Thoracic aorta (tissue), 2 donors: Measurements from ENCODE around the gene GEMIN8. TPM values are rescaled to one million over a fixed set of nuclear protein-coding genes. Genes with fewer than 3 reads are reported as not detected.

ENCODE experiments used
- ATAC-seq: fragments of 150-250 bp; one replicate; pipeline ENCODE4 v1.8.0; 2017; ENCODE audit warnings: low read depth; ENCODE audit not compliant: insufficient number of reproducible peaks, low FRiP score
- DNase-seq: peaks from one replicate; pipeline ENCODE4 v3.0.0-alpha.2; 2020; ENCODE audit warnings: low spot score
- H3K27ac ChIP-seq, 2 donors: fragments of 200-600 bp; sonication (generic); 1 replicate in 1 of 2; 2 replicates in 1 of 2; pipeline ENCODE4 v1.5.1; 2016; ENCODE audit warnings: mild to moderate bottlenecking in 2 of 2, moderate library complexity in 2 of 2
- H3K27me3 ChIP-seq: fragments of 200-600 bp; sonication (generic); replicated peaks from 2 replicates; pipeline ENCODE4 v1.6.0; 2016; ENCODE audit warnings: mild to moderate bottlenecking; ENCODE audit not compliant: insufficient read depth
- H3K36me3 ChIP-seq: fragments of 200-600 bp; sonication (generic); one replicate; pipeline ENCODE4 v1.5.1; 2016
- H3K4me1 ChIP-seq, 2 donors: fragments of 200-600 bp; sonication (generic); 1 replicate in 1 of 2; 2 replicates in 1 of 2; pipeline versions ENCODE4 v1.5.1 to v1.6.0; 2016; ENCODE audit warnings: low read depth in 2 of 2, mild to moderate bottlenecking in 1 of 2; ENCODE audit not compliant: control insufficient read depth in 1 of 2
- H3K4me3 ChIP-seq: fragments of 200-600 bp; sonication (generic); 2 replicates; pipeline ENCODE4 v1.5.1; 2016; ENCODE audit warnings: mild to moderate bottlenecking
- H3K9me3 ChIP-seq: fragments of 200-600 bp; sonication (generic); 2 replicates; pipeline ENCODE4 v1.5.1; 2016
- total RNA-seq, 2 donors: library from RNA; depleted of rRNA; stranded (reverse); fragments of >200 nt; gene quantifications; one replicate each; pipeline versions ENCODE4 v1.1.0 to v1.2.3, GENCODE V29; 2016
- TF ChIP-seq, protein P1 (sequence below): fragments of 200-600 bp; sonication (generic); IDR thresholded peaks from one replicate; pipeline ENCODE4 v1.5.1; 2019; ENCODE audit warnings: antibody characterized with exemption

GEMIN8 gene
- total RNA-seq, 2 donors from 2014 or later: 9.8 to 23.7 TPM

DNA sequence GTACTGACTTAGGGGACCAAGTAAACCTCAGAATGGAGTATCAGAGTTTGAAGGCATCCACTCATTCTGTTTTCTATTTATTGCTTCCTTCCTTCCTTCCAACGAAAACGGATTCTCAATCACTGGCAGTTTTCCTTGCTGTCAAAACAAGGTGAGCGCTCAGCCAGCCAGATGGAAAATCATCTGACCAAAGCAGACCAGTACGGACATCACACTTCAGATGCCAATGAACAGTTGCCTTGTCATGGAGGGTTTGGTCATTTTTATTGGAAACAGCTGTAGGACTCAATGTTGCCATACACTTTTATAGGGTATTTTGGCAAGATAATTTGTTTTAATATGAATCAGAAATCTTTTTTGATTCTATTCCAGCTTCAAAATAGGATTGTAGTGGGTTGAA lies 16.6 kb downstream of the GEMIN8 start:
- DNase-seq: no peak
- ATAC-seq: no peak
- TF ChIP-seq, protein P1, sequence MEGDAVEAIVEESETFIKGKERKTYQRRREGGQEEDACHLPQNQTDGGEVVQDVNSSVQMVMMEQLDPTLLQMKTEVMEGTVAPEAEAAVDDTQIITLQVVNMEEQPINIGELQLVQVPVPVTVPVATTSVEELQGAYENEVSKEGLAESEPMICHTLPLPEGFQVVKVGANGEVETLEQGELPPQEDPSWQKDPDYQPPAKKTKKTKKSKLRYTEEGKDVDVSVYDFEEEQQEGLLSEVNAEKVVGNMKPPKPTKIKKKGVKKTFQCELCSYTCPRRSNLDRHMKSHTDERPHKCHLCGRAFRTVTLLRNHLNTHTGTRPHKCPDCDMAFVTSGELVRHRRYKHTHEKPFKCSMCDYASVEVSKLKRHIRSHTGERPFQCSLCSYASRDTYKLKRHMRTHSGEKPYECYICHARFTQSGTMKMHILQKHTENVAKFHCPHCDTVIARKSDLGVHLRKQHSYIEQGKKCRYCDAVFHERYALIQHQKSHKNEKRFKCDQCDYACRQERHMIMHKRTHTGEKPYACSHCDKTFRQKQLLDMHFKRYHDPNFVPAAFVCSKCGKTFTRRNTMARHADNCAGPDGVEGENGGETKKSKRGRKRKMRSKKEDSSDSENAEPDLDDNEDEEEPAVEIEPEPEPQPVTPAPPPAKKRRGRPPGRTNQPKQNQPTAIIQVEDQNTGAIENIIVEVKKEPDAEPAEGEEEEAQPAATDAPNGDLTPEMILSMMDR: no peak

DNA sequence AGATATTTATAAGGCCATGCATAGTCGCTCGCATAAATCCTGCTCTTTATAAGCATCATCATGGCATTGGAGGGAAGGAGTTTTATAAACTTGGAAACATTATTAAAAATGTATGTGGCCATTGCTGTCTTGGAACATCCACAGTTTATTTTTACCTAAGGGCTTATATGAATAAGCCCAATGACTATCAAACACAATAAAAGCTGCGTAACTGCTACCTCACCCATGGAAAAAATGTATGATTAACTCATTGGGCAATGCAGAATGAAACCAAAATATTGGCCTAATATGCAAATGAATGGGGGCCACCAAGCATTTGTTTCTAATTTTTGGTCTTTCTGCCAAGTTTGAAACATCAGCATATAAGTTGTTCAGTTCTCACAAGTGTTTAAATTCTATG lies 19.1 kb downstream of the GEMIN8 start:
- ATAC-seq (no peak), DNase-seq (no peak)
- Histone ChIP-seq H3K27ac (no peak overlapping the region), H3K9me3 (no peaks in the 10 kb centered on the region), H3K27me3 (no peaks in the 10 kb centered on the region), H3K4me3 (no peak overlapping the region), H3K36me3 (no peaks in the 10 kb centered on the region), H3K4me1 (peaks cover 3 to 20% of the 10 kb centered on the region in 2 donors)
- TF ChIP-seq, protein P1: no peak

More for the DNA sequence above, 16.6 kb downstream of the GEMIN8 start:
- Histone ChIP-seq H3K4me3 (no peak overlapping the region), H3K27me3 (no peaks in the 10 kb centered on the region), H3K36me3 (no peaks in the 10 kb centered on the region), H3K27ac (peak overlapping the region in 1 of 2 donors; percentile 66), H3K9me3 (no peaks in the 10 kb centered on the region), H3K4me1 (peaks cover 7 to 29% of the 10 kb centered on the region in 2 donors)

DNA sequence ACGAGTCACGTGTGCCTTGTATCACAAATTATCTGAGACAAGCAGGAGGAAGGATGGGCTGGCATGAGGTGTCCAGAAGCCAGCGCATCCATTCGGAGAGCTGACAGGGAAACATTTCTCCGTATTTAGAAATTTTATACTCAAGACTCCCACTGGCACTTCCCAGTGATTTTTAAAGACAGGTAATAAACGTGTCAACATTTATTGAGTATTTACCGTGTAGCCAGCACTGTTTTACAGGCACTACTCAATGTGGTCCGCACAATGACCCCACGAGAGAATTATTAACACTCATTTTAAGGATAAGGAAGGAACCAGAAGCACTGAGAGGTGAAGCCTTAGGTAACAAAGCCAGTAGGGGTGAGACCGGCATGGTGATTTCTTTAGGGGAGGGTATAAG lies 23.2 kb downstream of the GEMIN8 start:
- Histone ChIP-seq H3K4me3 (no peak overlapping the region), H3K36me3 (no peaks in the 10 kb centered on the region), H3K9me3 (no peaks in the 10 kb centered on the region), H3K27ac (no peak overlapping the region), H3K27me3 (no peaks in the 10 kb centered on the region), H3K4me1 (no peaks in the 10 kb centered on the region)
- no peak for ATAC-seq
- DNase-seq: no peak
- TF ChIP-seq, protein P1: no peak

DNA sequence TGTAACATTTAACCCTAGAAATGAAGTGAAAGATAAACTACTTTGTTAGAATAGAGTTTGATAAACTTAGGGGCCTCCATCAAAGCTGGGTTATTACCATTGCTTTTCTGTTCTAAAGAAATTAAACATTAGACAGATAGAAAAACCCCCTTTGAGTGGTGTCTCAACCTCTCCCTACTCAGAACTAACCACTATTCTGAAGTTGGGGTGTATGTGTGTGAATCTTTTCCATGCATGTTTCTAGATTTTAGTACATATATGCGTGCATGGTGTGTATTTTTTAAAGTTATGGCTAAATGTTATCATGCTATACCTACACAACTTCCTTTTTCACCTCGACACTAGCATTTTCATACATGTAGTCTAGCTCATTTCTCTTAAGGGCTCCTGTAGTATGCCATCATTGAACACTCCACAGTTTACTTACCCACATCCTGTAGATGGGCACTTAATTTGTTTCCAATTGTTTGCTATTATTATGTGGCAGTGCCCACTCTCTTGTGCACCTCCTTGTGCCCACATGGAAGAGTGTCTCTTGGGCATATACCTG lies 25.7 kb downstream of the GEMIN8 start:
- DNase-seq (no peak), ATAC-seq (no peak)
- H3K27me3 ChIP-seq: no peaks in the 10 kb centered on the region
- H3K4me3 ChIP-seq: no peak overlapping the region
- TF ChIP-seq, protein P1: no peak
- no peaks in the 10 kb centered on the region for H3K4me1 ChIP-seq
- H3K36me3 ChIP-seq: no peaks in the 10 kb centered on the region
- H3K9me3 ChIP-seq: no peaks in the 10 kb centered on the region
- no peak overlapping the region for H3K27ac ChIP-seq

DNA sequence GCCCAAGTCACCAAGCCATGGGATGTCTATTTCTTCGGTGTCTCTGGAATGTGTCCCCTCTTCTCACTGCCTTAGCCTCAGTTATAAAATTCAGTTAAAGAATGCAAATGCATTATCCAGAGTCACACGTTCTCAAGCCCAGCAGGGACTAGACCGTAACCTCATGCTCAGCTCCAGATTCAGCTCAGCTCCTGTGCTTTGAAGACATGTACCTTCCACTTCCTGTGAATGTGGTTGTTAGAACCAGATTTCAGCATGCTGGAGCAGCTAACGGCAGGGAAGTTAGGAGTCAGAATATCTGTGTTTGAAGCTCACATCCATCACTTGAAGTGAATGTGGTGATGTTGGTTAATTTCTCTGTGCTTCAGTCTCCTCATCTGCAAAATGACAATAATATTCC lies 26.7 kb downstream of the GEMIN8 start:
- TF ChIP-seq, protein P1: no peak
- H3K27me3 ChIP-seq: no peaks in the 10 kb centered on the region
- no peak overlapping the region for H3K4me3 ChIP-seq
- H3K9me3 ChIP-seq: no peaks in the 10 kb centered on the region
- H3K4me1 ChIP-seq: no peaks in the 10 kb centered on the region
- DNase-seq (no peak), ATAC-seq (no peak)
- H3K27ac ChIP-seq: no peak overlapping the region
- H3K36me3 ChIP-seq: no peaks in the 10 kb centered on the region
